HL-60/S4 (cell line): ENCODE measurements around the gene JCAD.

ENCODE experiments used
- in situ Hi-C: fragments of 300-500 bp; cut with MboI; formaldehyde crosslinking; loops from 2 replicates; pipeline ENCODE4 v1.14.3; 2022; ENCODE audit warnings: low sequenced_read_pairs

Gene JCAD

GRCh38 chr10:29993319-29993915 lies 66.0 kb downstream of the JCAD start:
- in situ Hi-C loops = loop anchor here (25.0 kb wide), 1 partner anchor 594 kb away; no protein-coding TSS in a partner anchor

GRCh38 chr10:29992914-29993313 lies 66.5 kb downstream of the JCAD start:
- in situ Hi-C loops = loop anchor here (25.0 kb wide), 1 partner anchor 594 kb away; no protein-coding TSS in a partner anchor

- in situ Hi-C loops = loop anchor here (25.0 kb wide), 1 partner anchor 596 kb away; no protein-coding TSS in a partner anchor
These were observed 68.0 kb downstream of the JCAD start for GRCh38 chr10:29991382-29991781.

- in situ Hi-C loops = loop anchor here (25.0 kb wide), 1 partner anchor 600 kb away; no protein-coding TSS in a partner anchor
These were observed 71.9 kb downstream of the JCAD start for GRCh38 chr10:29987471-29987870.

GRCh38 chr10:29982997-29983648 lies 76.3 kb downstream of the JCAD start:
- in situ Hi-C loops = loop anchor here (25.0 kb wide), 1 partner anchor 604 kb away; no protein-coding TSS in a partner anchor

GRCh38 chr10:29981510-29981909 lies 77.9 kb downstream of the JCAD start:
- in situ Hi-C loops = loop anchor here (25.0 kb wide), 1 partner anchor 606 kb away; no protein-coding TSS in a partner anchor

- in situ Hi-C loops = loop anchor here (25.0 kb wide), 1 partner anchor 607 kb away; no protein-coding TSS in a partner anchor
These were observed 79.3 kb downstream of the JCAD start for GRCh38 chr10:29980084-29980483.

- in situ Hi-C loops = loop anchor here (25.0 kb wide), 1 partner anchor 608 kb away; no protein-coding TSS in a partner anchor
These were observed 80.0 kb downstream of the JCAD start for GRCh38 chr10:29979421-29979779.

GRCh38 chr10:29977171-29977570 lies 82.2 kb downstream of the JCAD start:
- in situ Hi-C loops = loop anchor here (25.0 kb wide), 1 partner anchor 610 kb away; no protein-coding TSS in a partner anchor

GRCh38 chr10:29976134-29976533 lies 83.3 kb downstream of the JCAD start:
- in situ Hi-C loops = loop anchor here (25.0 kb wide), 1 partner anchor 611 kb away; no protein-coding TSS in a partner anchor

GRCh38 chr10:29974773-29975172 lies 84.6 kb downstream of the JCAD start:
- in situ Hi-C loops = loop anchor here (25.0 kb wide), 1 partner anchor 613 kb away; no protein-coding TSS in a partner anchor

GRCh38 chr10:29973921-29974320 lies 85.5 kb downstream of the JCAD start:
- in situ Hi-C loops = no loop called here

- in situ Hi-C loops = no loop called here
These were observed 88.8 kb downstream of the JCAD start for GRCh38 chr10:29970576-29970975.

GRCh38 chr10:29970012-29970396 lies 89.4 kb downstream of the JCAD start:
- in situ Hi-C loops = no loop called here

GRCh38 chr10:29969255-29970011 lies 90.0 kb downstream of the JCAD start:
- in situ Hi-C loops = no loop called here

GRCh38 chr10:29968585-29968984 lies 90.8 kb downstream of the JCAD start:
- in situ Hi-C loops = no loop called here

GRCh38 chr10:29966269-29966668 lies 93.1 kb downstream of the JCAD start:
- in situ Hi-C loops = no loop called here
